Superior temporal gyrus (tissue), 1 donor: ENCODE measurements around the gene GNG2.
A peak's percentile ranks its signal among the peaks of the same experiment; 100 is the strongest.

ENCODE experiments used
- DNase-seq: peaks from one replicate; pipeline ENCODE4 v3.0.0-alpha.2; 2016; ENCODE audit errors: extremely low spot score

GNG2 gene

DNA sequence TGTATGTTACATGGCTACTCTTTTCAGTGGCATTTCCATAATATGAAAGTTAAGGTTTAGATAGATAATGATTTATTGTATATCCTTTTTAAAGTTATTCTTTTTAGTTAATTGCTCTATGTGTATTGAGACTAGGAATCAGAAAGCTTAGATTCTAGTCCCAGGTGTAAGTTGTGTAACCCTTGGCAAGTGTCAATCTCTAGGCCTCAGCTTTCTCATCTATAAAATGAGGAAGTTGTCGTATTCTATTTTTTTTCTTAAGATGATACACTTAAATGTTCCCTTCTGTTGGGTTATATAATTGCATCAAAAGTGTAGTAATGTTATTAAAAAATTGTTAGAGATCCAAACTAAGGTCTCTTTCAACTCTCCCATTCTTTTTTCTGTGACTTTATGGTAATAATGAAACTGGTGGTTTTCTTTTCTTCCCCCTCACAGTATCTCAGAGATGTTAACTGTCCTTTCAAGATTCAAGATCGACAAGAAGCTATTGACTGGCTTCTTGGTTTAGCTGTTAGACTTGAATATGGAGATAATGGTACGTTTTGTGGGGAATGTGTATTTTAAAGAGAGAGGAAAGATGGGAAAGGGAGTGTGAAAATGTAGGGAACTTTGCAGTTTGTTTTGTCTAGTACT lies 133.0 kb downstream of the GNG2 start:
- no peak for DNase-seq

DNA sequence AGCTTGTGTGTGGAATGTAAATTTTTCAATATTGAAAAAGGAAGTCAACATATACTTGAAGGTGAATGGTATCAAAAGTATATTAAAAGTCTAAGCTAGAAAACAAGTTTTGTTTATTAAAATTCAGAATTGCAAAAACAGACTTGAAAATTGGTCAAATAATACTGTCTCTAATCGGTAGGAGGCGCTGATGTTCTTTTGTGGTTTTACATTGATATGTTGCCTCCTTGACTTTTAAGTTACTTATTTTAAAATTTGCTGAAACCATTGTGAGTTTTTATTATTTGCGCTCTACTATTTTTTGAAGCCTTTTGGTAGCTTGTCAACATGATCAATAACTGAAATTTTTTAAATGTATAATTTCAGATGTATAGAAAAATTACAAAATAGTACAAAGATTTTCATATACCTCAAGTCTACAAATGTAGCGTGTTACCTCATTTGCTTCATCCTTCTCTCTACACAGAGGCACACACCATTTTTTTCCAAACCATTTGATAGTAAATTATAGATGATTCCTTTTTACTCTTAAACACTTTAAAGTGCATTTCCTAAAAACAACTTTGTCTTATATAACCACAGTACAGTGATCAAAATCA lies 135.8 kb downstream of the GNG2 start:
- peak; percentile 78 for DNase-seq

DNA sequence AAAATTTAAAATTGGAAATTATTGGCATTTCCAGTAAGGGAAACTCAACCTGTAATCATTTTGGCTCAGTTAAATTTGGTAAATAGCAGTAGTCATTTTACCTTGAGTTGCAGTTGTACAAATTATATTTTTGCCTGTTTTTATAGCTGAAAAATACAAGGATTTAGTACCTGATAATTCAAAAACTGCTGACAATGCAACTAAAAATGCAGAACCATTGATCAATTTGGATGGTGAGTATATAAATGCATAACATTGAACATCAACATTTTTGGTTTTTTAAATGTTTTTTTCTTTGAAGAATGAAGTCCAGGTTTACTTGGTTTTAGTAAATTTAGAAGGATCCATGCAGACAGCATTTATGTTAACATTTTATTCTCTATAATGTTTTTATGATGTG lies 137.9 kb downstream of the GNG2 start:
- DNase-seq = no peak

DNA sequence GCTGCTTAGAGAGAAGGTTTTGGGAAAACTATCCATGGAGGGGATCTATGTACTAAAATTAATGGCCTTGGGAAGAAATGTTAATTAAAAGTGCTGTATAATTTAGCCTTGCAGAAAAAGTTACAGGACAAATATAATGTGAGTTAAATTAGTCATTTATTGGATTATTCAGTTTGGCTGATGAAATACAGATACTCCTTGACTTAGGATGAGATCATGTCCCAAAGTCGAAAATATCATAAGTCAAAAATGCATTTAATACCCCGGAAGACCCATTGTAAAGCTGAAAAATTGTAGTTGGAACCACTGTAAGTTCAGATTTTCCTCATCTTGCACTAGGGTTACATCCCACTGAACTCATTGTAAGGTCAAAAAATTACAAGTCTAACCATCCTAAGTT lies 138.7 kb downstream of the GNG2 start:
- no peak for DNase-seq

DNA sequence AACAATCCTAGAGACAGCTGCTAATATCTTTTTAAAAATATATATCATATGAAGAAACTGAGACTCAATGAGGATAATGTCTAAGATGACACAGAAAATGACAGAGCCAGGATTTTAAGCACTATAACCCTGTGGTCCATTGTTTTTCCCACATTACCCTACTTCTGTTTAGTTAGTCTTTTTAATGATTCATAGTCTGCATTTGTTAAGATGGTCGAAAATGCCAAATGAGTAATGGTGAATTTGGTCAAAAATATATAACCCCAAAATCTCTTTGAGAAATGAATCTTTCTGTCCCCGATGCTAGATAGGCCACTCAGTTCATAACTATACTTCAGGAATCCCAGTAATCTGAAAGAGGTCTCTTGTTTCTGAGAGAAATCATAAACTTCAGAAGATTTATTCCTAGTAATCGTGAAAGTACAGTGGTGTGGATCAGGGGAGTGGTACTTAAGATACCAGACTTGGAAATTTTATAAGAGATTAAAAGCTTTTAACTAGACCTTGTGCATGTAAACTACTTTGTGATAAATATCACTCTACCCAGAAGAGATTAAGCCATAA lies 139.7 kb downstream of the GNG2 start:
- no peak for DNase-seq

DNA sequence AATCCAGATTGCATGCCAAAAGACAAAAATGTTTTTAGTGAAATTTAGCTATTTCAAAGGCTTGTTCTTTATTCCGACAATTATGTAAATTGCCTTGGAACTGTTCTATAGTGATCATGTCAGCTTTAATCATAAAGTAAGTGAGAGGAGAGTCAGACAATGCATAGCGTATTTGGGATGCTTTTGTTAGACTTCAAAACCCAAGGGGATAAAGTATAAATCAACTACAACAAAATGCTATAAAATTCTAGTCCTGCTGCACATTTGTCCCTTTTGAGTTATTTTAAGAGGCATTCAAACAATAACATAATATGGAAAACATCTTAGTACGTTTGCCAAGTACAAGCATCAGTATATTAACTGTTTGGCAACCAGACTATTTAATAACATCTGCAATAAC lies 140.3 kb downstream of the GNG2 start:
- no peak for DNase-seq

DNA sequence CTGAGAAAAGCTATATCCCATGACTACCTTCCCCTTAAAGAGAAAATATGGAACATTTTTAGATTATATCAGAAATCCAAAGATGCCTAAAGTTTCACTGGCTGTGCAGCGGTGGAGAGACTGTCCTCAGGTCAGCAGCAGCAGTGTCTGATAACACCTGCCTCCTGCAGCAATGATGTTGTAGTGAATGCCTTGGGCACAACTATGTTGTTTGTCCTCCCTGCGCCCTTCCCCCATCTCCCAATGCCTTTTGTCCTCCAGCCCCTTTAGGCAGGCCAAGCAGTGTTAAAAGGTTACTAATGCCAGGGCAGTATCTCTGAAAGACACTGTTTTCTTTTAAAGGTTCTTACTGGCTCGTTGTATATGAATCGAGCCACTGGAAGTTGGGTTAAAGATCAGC lies 142.1 kb downstream of the GNG2 start:
- DNase-seq = no peak

DNA sequence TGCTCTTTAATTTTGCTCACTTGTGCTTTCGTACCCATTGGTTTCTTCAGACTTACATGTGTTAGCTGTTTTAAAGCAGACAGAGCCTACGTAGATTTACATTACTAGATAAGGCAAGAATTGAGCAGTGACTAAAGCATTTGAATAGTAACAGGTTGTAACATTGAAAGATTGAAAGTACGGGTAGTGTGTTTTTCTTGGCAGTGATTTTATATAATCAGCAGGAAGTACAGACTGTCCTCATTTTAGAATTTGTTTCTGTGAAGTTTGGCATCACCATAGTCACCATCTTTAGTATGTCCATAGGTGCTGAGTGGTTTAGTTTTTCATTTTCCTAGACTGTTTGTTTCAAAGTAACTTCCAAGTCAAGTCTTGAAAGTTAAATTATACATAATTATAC lies 142.9 kb downstream of the GNG2 start:
- peak; percentile 38 for DNase-seq

DNA sequence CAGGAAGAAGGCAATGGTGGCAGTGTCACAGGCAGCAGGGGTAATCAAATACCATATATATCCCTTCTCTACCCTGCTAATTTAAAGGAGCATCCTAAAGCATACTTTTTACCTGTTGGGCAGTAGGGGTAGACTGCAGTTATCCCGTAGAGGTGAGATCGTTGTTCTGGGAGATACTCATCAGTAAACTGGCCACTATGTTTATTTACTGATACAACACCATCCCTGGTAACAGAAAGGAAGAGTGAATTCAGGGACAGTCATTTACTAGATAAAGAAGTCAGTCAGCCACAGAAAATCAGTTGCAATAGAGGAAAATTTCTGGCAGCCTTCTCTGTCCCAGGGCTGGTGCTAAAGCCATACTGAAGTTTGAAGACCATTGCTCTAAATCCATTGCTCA lies 145.2 kb downstream of the GNG2 start:
- DNase-seq = no peak

DNA sequence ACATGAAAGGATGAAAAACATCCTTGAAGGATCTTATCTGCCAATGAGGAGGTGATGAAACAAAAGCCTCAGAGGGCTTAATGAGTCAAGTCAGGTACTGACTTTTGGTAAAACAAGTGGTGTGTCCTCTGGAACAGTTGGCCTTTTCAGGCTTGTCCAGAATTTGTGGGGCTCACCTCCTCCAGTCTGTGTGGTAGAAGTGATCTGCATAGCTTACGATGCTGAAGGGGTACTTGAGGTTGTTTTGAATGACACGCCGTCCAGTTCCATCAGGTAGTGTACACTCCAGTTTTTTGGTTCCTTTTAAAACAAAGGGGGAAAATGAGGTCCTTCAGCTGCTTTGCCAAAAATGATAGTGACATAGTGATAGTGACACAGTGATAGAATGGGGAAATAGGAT lies 145.9 kb downstream of the GNG2 start:
- DNase-seq = no peak

DNA sequence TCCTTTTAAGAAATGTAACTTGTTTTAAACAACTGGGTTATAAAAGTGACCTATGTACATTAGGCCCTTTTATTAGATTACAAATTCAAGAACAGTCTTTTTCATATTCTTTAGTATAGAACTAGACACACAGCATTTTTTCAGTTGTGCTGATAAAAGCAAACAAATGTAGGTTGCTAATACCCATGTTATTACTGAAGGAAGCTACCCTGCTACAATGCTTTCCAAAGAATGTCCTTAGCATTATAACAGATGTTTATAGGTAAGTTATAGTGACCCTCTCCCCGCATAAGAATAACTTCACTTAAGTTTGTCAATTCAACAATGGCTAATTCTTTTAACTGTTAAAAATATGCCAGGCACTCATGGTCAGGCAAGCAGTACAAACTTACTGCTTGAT lies 146.8 kb downstream of the GNG2 start:
- no peak for DNase-seq

DNA sequence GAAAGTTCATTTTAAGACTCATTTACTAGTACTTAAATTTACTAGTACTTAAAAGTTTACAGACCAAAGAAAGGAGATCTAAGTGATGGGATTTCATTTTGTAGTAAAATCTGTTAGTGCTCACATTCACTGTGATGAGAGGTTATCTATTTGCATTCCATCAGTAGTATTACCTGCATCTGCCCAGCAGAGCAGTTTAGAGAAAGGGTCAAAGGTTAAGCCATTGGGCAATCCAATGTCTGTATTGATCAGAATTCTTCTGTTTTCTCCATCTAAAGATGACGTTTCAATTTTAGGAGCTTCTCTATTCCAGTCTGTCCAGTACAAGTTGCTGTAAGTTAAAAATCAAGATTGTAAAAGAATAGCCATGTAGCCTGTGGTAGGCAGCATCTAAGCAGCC lies 147.2 kb downstream of the GNG2 start:
- no peak for DNase-seq

DNA sequence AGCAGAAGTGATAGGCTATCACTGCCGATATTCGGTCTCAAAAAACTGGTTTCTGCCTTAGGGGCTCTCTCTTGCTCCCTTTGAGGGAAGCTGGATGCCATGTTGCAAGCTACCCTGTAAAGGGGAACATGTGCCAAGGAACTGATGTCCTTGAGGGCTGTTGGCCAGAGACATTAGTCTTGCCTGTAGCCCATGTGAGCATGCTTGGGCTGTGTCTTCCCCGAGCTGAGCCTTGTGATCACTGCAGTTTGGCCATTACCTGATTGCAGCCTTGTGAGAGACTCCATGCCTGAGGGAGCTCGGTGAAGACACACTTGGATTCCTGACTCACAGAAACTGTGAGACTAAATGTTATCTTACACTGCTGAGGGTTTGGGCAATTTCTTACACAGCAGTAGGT lies 147.7 kb downstream of the GNG2 start:
- no peak for DNase-seq

DNA sequence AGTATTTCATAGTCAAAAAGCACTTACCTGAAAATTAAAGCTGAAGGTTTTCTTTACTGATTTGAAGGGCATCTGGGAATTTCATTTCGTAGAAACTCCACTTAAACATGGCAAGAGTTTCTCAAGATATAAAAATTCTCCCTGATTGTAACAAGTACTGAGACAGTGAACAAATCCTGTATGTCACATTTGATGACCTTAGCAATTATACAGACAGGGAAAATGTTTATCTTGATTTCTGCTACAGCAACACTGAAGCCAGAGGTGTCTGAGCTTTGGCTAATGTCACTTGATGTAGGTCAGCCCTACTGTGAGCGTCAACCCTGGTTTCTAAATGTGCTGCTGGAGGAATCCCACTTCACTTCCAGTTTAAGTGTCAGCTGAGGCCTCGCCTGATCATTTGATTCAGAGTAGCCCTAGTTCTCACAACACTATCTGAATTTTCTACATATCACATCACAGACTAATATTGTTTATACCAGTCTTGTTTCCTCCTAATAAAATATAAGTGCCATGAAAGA lies 149.8 kb downstream of the GNG2 start:
- no peak for DNase-seq

DNA sequence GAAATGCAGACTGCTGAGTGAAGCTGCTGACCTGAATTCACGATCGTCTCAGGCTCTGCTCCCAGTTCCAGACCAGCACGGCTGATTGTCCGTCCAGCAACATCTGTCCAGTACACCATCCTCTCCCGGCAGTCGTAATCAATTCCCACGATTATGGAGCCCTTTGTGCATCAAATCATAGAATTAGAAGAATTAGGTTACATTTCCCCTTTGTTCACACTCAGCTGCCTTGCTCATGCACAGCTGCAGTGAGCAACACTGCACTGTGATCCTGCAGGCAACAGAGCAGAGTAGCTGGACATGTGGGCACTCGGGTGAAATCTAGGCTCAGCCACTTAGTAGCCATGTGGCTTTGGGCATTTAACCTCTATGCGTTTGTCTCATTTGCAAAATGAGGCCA lies 151.1 kb downstream of the GNG2 start:
- peak; percentile 72 for DNase-seq

DNA sequence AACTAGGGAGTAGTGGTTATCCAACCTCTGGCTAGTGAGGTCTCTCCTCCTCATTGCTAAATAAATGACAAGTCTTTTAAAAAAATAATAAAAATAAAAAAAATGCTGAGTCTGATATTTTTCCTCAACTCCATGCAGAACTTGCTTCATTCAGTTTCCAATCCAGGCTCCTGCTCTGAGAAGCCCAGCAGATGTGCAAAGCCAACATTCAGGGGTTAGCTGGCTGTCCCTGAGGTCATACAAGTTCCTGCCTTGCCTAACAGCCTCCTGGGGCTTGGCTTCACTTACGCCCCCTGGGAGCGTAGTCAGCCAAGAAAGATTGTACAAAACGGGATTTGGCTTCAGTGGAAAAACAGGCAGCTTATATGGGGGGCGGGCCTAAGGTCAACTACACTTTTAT lies 152.2 kb downstream of the GNG2 start:
- no peak for DNase-seq

DNA sequence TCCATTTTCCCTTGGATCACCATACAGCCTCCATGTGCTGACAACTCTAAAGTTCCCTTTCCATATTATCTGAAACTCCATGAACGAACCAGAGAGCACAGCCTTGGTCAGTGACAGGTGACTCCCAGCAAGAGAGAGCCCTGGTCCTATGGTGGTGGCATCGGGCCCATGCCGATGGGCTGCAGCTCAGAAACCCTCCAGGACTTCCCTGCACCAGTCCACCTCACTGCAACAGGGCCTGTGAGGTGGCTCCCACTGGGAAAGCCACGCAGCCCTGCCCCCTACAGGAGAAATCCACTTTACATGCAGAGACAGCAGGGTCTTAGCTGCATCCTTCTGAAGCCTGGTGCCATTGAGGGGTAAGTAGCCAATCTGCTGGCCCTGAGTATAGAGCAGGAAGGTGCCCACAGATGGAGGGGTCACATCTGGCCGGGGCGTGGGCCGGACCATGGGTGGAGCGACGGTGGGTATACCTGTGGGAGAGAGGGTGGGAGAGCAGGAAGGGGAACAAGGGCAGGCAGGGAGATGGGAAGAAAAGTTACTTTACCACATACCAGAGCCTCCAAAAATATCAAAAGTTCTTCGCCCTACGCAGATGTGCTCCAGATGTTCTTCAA lies 153.7 kb downstream of the GNG2 start:
- DNase-seq = no peak

DNA sequence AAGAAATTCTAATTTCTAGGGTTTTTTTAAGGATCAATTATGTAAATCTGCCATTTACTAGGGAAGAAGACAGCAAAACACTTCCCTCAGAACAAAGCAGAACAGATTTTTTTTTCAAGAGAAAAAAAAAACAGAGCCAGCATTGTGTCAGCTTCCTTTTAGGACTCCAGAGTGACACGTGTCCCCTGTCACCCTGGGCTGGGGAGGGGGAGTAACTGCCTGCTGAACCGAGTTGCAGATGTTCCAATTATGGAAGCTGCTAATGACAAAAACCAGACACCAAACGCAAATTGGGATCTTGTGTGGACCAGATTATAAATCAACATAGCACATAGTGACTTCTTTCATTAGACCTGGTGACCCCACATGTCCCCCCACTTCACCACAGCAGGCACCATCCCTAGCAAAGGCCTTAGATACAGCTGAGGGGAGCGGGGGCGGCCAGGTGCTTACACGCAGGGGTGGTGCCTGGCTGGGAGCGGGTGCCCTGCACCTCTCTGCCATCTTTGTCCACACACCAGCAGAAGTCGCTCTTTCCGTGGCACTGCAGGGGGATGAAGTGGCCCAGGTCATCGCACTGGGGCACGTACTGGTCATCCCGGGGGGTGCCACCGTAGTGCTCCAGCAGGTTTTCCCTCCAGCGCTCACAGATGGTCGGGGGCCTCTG lies 154.3 kb downstream of the GNG2 start:
- peak; percentile 95 for DNase-seq

DNA sequence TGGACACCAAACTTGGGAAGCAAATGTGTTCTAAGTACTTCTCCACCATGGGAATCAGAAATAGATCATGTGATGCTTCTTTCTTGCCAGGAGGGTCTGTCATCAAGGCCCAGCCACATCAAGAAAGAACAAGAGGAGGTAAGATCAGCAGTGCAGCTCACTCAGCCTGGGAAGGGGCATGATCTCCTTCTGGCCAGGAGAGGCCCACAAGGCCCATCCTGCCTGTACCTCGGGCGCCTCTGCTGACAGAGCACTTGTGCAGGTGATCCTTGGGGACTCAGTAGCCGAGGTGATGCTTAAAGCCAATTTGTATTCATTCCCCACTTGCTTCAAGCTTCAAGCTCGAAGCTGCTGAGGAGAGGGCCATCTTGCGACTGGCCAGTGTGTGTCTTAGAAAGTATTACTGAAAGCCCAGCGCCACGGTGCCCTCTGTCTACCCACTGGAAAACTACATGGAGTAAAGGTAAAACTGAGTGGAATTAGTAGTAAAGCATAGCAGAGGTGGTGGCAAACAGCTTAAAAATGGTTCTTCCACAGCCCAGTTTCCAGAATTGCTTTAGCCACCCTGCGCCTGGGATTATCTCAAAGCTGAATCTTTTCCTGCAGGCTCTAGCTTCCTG lies 155.1 kb downstream of the GNG2 start:
- DNase-seq = peak; percentile 84

DNA sequence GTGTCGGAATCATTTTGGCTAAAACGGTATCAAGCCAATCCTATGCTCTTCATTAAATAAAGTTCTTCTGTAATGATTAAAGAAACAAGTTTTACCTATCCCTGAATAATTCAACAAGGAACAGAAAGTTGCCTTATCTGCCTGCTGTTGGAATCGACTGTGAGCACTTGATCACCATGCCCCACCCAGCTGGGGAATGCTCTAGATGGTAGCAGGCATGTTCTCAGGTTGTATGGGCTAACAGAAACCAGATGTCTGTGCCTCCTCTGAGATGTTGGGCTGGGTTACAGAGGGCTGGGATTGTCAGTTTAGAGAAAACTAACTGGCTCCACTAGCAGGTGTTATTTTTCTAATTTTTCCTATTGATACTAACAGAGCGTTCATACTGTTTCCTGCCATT lies 157.8 kb downstream of the GNG2 start:
- no peak for DNase-seq

DNA sequence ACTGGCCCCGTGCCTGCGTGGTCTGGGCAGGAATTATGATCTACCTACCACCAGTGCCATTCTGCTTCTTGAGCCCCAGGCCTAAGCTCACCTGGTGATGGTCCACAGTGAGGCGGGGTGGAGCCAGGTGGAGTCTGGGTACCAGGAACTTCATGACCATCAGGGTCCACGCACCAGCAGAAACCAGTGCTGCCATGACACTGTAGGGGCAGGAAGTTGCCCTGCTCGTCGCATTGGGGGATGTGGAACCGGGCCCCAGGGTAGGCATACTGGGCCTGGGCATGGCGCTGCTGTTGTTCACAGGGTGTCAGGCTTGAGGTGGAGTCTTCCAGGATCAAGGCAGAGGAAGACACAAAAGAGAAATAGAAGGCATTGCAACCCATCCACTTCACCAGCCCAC lies 158.6 kb downstream of the GNG2 start:
- DNase-seq = no peak
